K562 (cell line): ENCODE results near the gene C9orf50. TPM values are rescaled to one million over a fixed set of nuclear protein-coding genes. Genes with fewer than 3 reads are reported as not detected.

Experiments
- ATAC-seq: fragments of 200-7000 bp; cut with Tn5 transposase; 3 replicates; pipeline ENCODE4 v1.9.1; 2020; ENCODE audit warnings: moderate library complexity
- BruUV-seq: library from RNA; stranded (reverse); fragments of 400-500 nt; replicated peaks from 2 replicates; lab custom pipeline; 2021; lab: Mats Ljungman, UMichigan
- CTCF ChIA-PET: fragments of 300-600 bp; formaldehyde crosslinking; extraction: SDS; loops from one replicate; lab custom pipeline; 2021; ENCODE audit warnings: low intra/inter-chr PET ratio; lab: Yijun Ruan, JAX
- POLR2A ChIA-PET: fragments of 300-600, 350-650 bp; sonication (Branson Sonifier 250); formaldehyde crosslinking; extraction: SDS; loops from one replicate; lab custom pipeline; 2021; ENCODE audit warnings: antibody characterized with exemption, inconsistent platforms; lab: Yijun Ruan, JAX
- DNase-seq, 4 experiments: peaks; one replicate each; pipeline versions ENCODE4 v3.0.0 to v3.0.0-alpha.2; 2011 to 2018; ENCODE audit warnings: low spot score in 3 of 4, mixed read lengths in 3 of 4; ENCODE audit errors: extremely low read depth in 1 of 4
- FAIRE-seq: peaks from 2 replicates; lab custom pipeline; 2011; peaks lifted over from hg19 to GRCh38; lab: Jason Lieb, UNC
- H2AFZ ChIP-seq: 2 replicates; pipeline ENCODE4 v1.6.0; 2011; ENCODE audit warnings: low read depth, low read length, control low read depth, inconsistent platforms
- H3K27ac ChIP-seq: fragments of 200-600 bp; 3 replicates; pipeline ENCODE4 v1.8.0; 2011; ENCODE audit warnings: low read depth, mild to moderate bottlenecking, control low read depth, inconsistent platforms, low read length, moderate library complexity, mixed read lengths; ENCODE audit errors: extremely low read depth
- H3K27me3 ChIP-seq, 2 experiments: fragments of 300-600 bp in 1 of 2; 2 replicates in 1 of 2; 3 replicates in 1 of 2; pipeline versions ENCODE4 v1.6.0 to v1.8.0; 2011; ENCODE audit warnings: inconsistent platforms in 2 of 2, low read length in 2 of 2, mild to moderate bottlenecking in 1 of 2, mixed read lengths in 1 of 2, moderate library complexity in 1 of 2; ENCODE audit not compliant: control insufficient read depth in 2 of 2, insufficient read depth in 2 of 2
- H3K36me3 ChIP-seq: fragments of 300-600 bp; 3 replicates; pipeline ENCODE4 v1.8.0; 2011; ENCODE audit warnings: mild to moderate bottlenecking, low read length, inconsistent platforms; ENCODE audit not compliant: control insufficient read depth, insufficient read depth
- H3K4me1 ChIP-seq, 2 experiments: fragments of 200-600 bp in 1 of 2; replicated peaks in 1 of 2; 2 replicates in 1 of 2; 3 replicates in 1 of 2; pipeline versions ENCODE4 v1.5.1 to v1.8.0; 2011; ENCODE audit warnings: inconsistent platforms in 2 of 2, low read length in 2 of 2, mild to moderate bottlenecking in 1 of 2, mixed read lengths in 1 of 2, moderate library complexity in 1 of 2; ENCODE audit not compliant: control insufficient read depth in 2 of 2, insufficient read depth in 2 of 2
- H3K4me2 ChIP-seq: 2 replicates; pipeline ENCODE4 v1.6.1; 2011; ENCODE audit warnings: low read length, control low read depth, inconsistent platforms, mixed read lengths; ENCODE audit not compliant: insufficient read depth
- H3K4me3 ChIP-seq: fragments of 200-600 bp; sonication (generic), shearing (Covaris generic); 2 replicates; pipeline ENCODE4 v1.5.1; 2016; ENCODE audit warnings: control low read depth, inconsistent platforms
- H3K79me2 ChIP-seq: fragments of 200-600 bp; 3 replicates; pipeline ENCODE4 v1.8.0; 2011; ENCODE audit warnings: low read length, inconsistent platforms; ENCODE audit not compliant: control insufficient read depth, insufficient read depth
- H3K9ac ChIP-seq, 2 experiments: 2 replicates each; pipeline versions ENCODE4 v1.6.0 to v1.6.1; 2011; ENCODE audit warnings: low read depth in 2 of 2, low read length in 2 of 2, control low read depth in 1 of 2, inconsistent platforms in 1 of 2, mild to moderate bottlenecking in 1 of 2, mixed read lengths in 1 of 2; ENCODE audit not compliant: insufficient read depth in 1 of 2
- H3K9me1 ChIP-seq: one replicate; pipeline ENCODE4 v1.6.0; 2011; ENCODE audit warnings: inconsistent platforms, mild to moderate bottlenecking, low read length, moderate library complexity; ENCODE audit not compliant: control insufficient read depth, insufficient read depth
- H3K9me3 ChIP-seq: replicated peaks from 2 replicates; pipeline ENCODE4 v1.5.1; 2011; ENCODE audit warnings: low read depth, low read length, inconsistent platforms; ENCODE audit not compliant: control insufficient read depth, insufficient read depth
- H4K20me1 ChIP-seq: replicated peaks from 2 replicates; pipeline ENCODE4 v1.6.1; 2011; ENCODE audit warnings: low read length, inconsistent platforms, mixed read lengths; ENCODE audit not compliant: control insufficient read depth, insufficient read depth
- ARID2 ChIP-seq: fragments of 450-650 bp; IDR thresholded peaks from 2 replicates; pipeline ENCODE4 v1.6.1; 2017; ENCODE audit warnings: antibody characterized with exemption, mild to moderate bottlenecking
- BCOR ChIP-seq: fragments of 450-650 bp; IDR thresholded peaks from 2 replicates; pipeline ENCODE4 v1.6.1; 2016
- CBX5 ChIP-seq: IDR thresholded peaks from 2 replicates; pipeline ENCODE4 v1.6.1; 2014; ENCODE audit warnings: low read depth, borderline replicate concordance
- ELF4 ChIP-seq: fragments of 450-650 bp; formaldehyde crosslinking; IDR thresholded peaks from 2 replicates; pipeline ENCODE4 v1.4.0; 2022; ENCODE audit warnings: missing genetic modification characterization
- FOXK1 ChIP-seq: sonication (generic); formaldehyde crosslinking; IDR thresholded peaks from 2 replicates; pipeline ENCODE4 v1.8.0; 2022; ENCODE audit warnings: missing genetic modification reagents, mild to moderate bottlenecking, borderline replicate concordance
- GTF2E2 ChIP-seq: fragments of 200-800 bp; sonication (Bioruptor generic); IDR thresholded peaks from 2 replicates; pipeline ENCODE4 v1.6.1; 2016; ENCODE audit warnings: missing genetic modification characterization, missing compliant biosample characterization
- KDM1A ChIP-seq, 2 experiments: fragments of 450-650 bp; IDR thresholded peaks; 2 replicates each; pipeline ENCODE4 v1.6.1; 2016; ENCODE audit warnings: mild to moderate bottlenecking in 2 of 2
- NCOR1 ChIP-seq: fragments of 450-650 bp; IDR thresholded peaks from 2 replicates; pipeline ENCODE4 v1.6.1; 2016; ENCODE audit warnings: mild to moderate bottlenecking, moderate library complexity
- NFE2 ChIP-seq: IDR thresholded peaks from 2 replicates; pipeline ENCODE4 v1.6.1; 2014; ENCODE audit warnings: antibody characterized with exemption, low read depth
- TAF1 ChIP-seq: IDR thresholded peaks from 2 replicates; pipeline ENCODE4 v1.6.1; 2011; ENCODE audit warnings: mild to moderate bottlenecking, low read length, moderate library complexity; ENCODE audit not compliant: insufficient read depth, control insufficient read depth, severe bottlenecking; ENCODE audit errors: extremely low read depth
- ZBTB8A ChIP-seq: fragments of 450-650 bp; IDR thresholded peaks from 2 replicates; pipeline ENCODE4 v1.6.1; 2018; ENCODE audit warnings: mild to moderate bottlenecking, moderate library complexity; ENCODE audit not compliant: partially characterized antibody
- ZEB2 ChIP-seq: fragments of 450-650 bp; IDR thresholded peaks from 2 replicates; pipeline ENCODE4 v1.6.1; 2016
- ZNF263 ChIP-seq: sonication (generic); formaldehyde crosslinking; IDR thresholded peaks from 2 replicates; pipeline ENCODE4 v1.8.0; 2022; ENCODE audit warnings: mild to moderate bottlenecking, missing genetic modification reagents, borderline replicate concordance
- ZNF354B ChIP-seq: fragments of 250-450 bp; sonication (Bioruptor Pico); IDR thresholded peaks from 2 replicates; pipeline ENCODE4 v1.4.0; 2020
- ZNF57 ChIP-seq: fragments of 450-650 bp; formaldehyde crosslinking; IDR thresholded peaks from 2 replicates; pipeline ENCODE4 v1.4.0; 2020; ENCODE audit warnings: mild to moderate bottlenecking, moderate library complexity
- ZNF76 ChIP-seq: fragments of 250-450 bp; sonication (Bioruptor Pico); IDR thresholded peaks from 2 replicates; pipeline ENCODE4 v1.4.0; 2020; ENCODE audit warnings: mild to moderate bottlenecking, moderate library complexity, borderline replicate concordance
- ZSCAN29 ChIP-seq: fragments of 450-650 bp; IDR thresholded peaks from 2 replicates; pipeline ENCODE4 v1.6.1; 2017
- WGBS: fragments of 100-300 bp; shearing (Covaris generic); methylation state at CpG from one replicate; pipeline ENCODE4 v1.1.6; 2016; ENCODE audit warnings: low coverage, mixed read lengths; ENCODE audit not compliant: insufficient coverage; ENCODE audit errors: missing lambda C conversion rate; 5-methylcytosine and 5-hydroxymethylcytosine counted together
- in situ Hi-C: fragments of 300-500 bp; cut with MboI; formaldehyde crosslinking; loops from 4 replicates; pipeline ENCODE4 v1.15.0; 2018; ENCODE audit warnings: inconsistent platforms, mixed read lengths
- intact Hi-C: fragments of 100-400 bp; cut with micrococcal nuclease; formaldehyde crosslinking; loops from 2 replicates; pipeline ENCODE4 v1.14.2; 2022
- polyA plus RNA-seq, 8 experiments: library from polyadenylated mRNA; depleted of rRNA in 4 of 8; stranded (reverse) in 5 of 8; unstranded in 3 of 8; fragments of >200 nt; fragmentation: Nextera tagmentation in 2 of 8; fragmentation: Illumina TruSeq in 1 of 8; extraction: Ambion mirVana in 2 of 8; extraction: Trizol in 1 of 8; gene quantifications; 2 replicates each; pipeline versions ENCODE4 v1.2.1 to v1.2.3, GENCODE V29; 2011 to 2014; ENCODE audit warnings: inconsistent platforms in 1 of 8, missing spikeins in 1 of 8
- total RNA-seq, 7 experiments: library from RNA; depleted of rRNA in 6 of 7; stranded (reverse); fragments of >200 nt in 6 of 7; fragmentation: Illumina TruSeq in 2 of 7; extraction: Trizol in 2 of 7; gene quantifications; 2 replicates each; pipeline versions ENCODE4 v1.2.1 to v1.2.3, GENCODE V29; 2011 to 2021; ENCODE audit warnings: low replicate concordance in 1 of 7
- TF ChIP-seq, protein P1 (sequence below): fragments of 250-450 bp; sonication (Bioruptor Pico); IDR thresholded peaks from 2 replicates; pipeline ENCODE4 v1.4.0; 2020; ENCODE audit warnings: mild to moderate bottlenecking, moderate library complexity, borderline replicate concordance
- TF ChIP-seq, protein P2 (sequence below): sonication (generic); formaldehyde crosslinking; IDR thresholded peaks from 2 replicates; pipeline ENCODE4 v1.8.1; 2022; ENCODE audit warnings: missing genetic modification reagents

The C9orf50 gene
- total and polyA plus RNA-seq, 9 of the 15 experiments (the other 6 are each of a cell fraction or from before 2014, with no cell fraction given) = not detected

DNA sequence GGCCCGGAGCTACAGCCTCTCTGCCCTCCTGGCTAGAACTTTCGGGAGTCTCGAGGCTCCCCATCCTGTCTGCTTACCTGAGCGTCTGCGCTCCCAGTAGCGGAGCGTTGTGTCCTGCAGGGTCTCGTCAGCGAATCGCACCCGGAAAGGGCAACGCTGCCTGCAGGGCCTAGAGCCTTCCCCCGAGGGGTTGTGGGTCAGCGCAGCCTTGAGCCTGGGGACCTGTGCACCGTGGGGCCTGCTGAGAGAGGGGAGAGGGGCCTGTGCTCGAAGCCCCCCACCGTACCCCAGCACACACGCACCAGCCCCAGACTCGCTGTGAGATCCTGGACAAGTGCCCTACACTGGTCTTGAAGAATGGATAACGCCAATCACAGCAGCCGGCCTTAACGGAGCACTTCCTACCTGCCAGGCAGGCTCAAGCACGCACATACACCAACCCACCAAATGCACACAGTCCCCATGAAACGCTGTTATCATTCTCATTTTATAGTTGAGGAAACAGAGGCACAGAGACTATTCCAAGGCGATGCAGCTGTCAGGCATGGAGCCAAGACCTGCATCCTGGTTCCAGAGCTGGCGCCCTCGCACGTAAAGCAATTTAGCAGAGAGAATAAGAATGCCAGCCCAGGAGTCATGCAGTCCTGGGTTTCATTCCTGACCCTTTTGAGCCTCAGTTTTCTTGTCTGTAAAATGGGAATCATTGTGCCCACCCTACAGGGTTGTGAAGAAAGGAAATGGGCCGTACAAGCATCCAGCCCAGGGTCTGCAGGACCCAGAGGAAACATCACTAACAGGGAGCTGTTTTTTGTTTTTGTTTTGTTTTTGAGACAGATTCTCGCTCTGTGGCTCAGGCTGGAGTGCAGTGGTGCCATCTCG, 5.3 kb downstream of the C9orf50 start:
- POLR2A ChIA-PET = interaction anchor here (0.5 to 1.9 kb wide), 2 partner anchors 9 to 11 kb away, joined by 3 to 6 read pairs; no protein-coding TSS in a partner anchor
- TF ChIP-seq ZSCAN29 (no peak), ZNF354B (CRISPR knock-in tag) (no peak), GTF2E2 (no peak), ARID2 (no peak), ZNF76 (CRISPR knock-in tag) (no peak), ZNF263 (no peak), FOXK1 (CRISPR knock-in tag) (no peak), ZNF57 (no peak), ZEB2 (no peak), ELF4 (CRISPR knock-in tag) (no peak), CBX5 (no peak), TAF1 (no peak), NCOR1 (no peak), NFE2 (no peak), KDM1A (IDR thresholded peaks at IDR 0.05) (0 out of 4 replicates have a peak, but pooled peaks of 1 of the 2 experiments have one; percentile 16), ZBTB8A (no peak), BCOR (peak; percentile 59; the same call in 1 of the 2 replicates)
- TF ChIP-seq, protein P1, sequence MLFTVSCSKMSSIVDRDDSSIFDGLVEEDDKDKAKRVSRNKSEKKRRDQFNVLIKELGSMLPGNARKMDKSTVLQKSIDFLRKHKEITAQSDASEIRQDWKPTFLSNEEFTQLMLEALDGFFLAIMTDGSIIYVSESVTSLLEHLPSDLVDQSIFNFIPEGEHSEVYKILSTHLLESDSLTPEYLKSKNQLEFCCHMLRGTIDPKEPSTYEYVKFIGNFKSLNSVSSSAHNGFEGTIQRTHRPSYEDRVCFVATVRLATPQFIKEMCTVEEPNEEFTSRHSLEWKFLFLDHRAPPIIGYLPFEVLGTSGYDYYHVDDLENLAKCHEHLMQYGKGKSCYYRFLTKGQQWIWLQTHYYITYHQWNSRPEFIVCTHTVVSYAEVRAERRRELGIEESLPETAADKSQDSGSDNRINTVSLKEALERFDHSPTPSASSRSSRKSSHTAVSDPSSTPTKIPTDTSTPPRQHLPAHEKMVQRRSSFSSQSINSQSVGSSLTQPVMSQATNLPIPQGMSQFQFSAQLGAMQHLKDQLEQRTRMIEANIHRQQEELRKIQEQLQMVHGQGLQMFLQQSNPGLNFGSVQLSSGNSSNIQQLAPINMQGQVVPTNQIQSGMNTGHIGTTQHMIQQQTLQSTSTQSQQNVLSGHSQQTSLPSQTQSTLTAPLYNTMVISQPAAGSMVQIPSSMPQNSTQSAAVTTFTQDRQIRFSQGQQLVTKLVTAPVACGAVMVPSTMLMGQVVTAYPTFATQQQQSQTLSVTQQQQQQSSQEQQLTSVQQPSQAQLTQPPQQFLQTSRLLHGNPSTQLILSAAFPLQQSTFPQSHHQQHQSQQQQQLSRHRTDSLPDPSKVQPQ (CRISPR knock-in tag) = no peak
- TF ChIP-seq, protein P2, sequence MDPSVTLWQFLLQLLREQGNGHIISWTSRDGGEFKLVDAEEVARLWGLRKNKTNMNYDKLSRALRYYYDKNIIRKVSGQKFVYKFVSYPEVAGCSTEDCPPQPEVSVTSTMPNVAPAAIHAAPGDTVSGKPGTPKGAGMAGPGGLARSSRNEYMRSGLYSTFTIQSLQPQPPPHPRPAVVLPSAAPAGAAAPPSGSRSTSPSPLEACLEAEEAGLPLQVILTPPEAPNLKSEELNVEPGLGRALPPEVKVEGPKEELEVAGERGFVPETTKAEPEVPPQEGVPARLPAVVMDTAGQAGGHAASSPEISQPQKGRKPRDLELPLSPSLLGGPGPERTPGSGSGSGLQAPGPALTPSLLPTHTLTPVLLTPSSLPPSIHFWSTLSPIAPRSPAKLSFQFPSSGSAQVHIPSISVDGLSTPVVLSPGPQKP = no peak

More for the DNA sequence above, 5.3 kb downstream of the C9orf50 start:
- FAIRE-seq = no peak
- Histone ChIP-seq H3K9ac (no peak overlapping the region), H3K27me3 (peaks cover 7 to 54% of the 10 kb centered on the region in 2 experiments; a peak in 4 of 5 replicates), H3K4me3 (no peak overlapping the region), H3K9me1 (no peaks in the 10 kb centered on the region), H3K4me1 (peaks cover 4 to 37% of the 10 kb centered on the region in 2 experiments; a peak in 3 of 5 replicates), H3K27ac (no peak overlapping the region), H3K9me3 (no peaks in the 10 kb centered on the region), H3K36me3 (no peaks in the 10 kb centered on the region), H2AFZ (no peak overlapping the region), H3K79me2 (no peaks in the 10 kb centered on the region), H3K4me2 (no peak overlapping the region), H4K20me1 (0 out of 2 replicates have a peak, but pooled peaks cover 10% of the 10 kb centered on the region)
- CTCF ChIA-PET = interaction anchor here (0.6 kb wide), 1 partner anchor 543 kb away, joined by 4 read pairs; no protein-coding TSS in a partner anchor
- intact Hi-C loops = no loop called here
- in situ Hi-C loops = loop anchor here (5.0 to 25.0 kb wide), 2 partner anchors 278 to 483 kb away; no protein-coding TSS in a partner anchor
- no peak for ATAC-seq
- DNase-seq = no peak
- BruUV-seq = no TSS peak
- WGBS = 22% methylated on average over 24 of the region's 31 CpGs
